Lung (tissue), 12 donors: ENCODE data around the gene HLA-DRB5. TPM values are rescaled to one million over a fixed set of nuclear protein-coding genes. Genes with fewer than 3 reads are reported as not detected.

ENCODE experiments used
- ATAC-seq: fragments of 200-7000 bp; cut with Tn5 transposase; one replicate; pipeline ENCODE4 v1.9.1; 2020; ENCODE audit warnings: moderate number of reproducible peaks; ENCODE audit not compliant: insufficient read depth, low FRiP score
- DNase-seq, 3 donors: peaks; one replicate each; pipeline ENCODE4 v3.0.0-alpha.2; 2013 to 2017
- H3K27ac ChIP-seq, 2 donors: one replicate each; pipeline ENCODE4 v1.5.1; 2013; ENCODE audit warnings: mild to moderate bottlenecking in 2 of 2, moderate library complexity in 2 of 2, control low read depth in 1 of 2, inconsistent platforms in 1 of 2, low read depth in 1 of 2, low read length in 1 of 2
- H3K27me3 ChIP-seq, 3 donors: one replicate each; pipeline ENCODE4 v1.5.1; 2013; ENCODE audit warnings: low read length in 2 of 3; ENCODE audit not compliant: control insufficient read depth in 3 of 3, insufficient read depth in 3 of 3
- H3K36me3 ChIP-seq, 4 donors: one replicate each; pipeline ENCODE4 v1.5.1; 2013; ENCODE audit warnings: low read length in 4 of 4, mild to moderate bottlenecking in 1 of 4, moderate library complexity in 1 of 4; ENCODE audit not compliant: control insufficient read depth in 4 of 4, insufficient read depth in 4 of 4
- H3K4me1 ChIP-seq, 5 donors: one replicate each; pipeline ENCODE4 v1.5.1; 2013; ENCODE audit warnings: low read length in 5 of 5, mild to moderate bottlenecking in 2 of 5, moderate library complexity in 1 of 5; ENCODE audit not compliant: control insufficient read depth in 5 of 5, insufficient read depth in 5 of 5
- H3K4me3 ChIP-seq: one replicate; pipeline ENCODE4 v1.5.1; 2013; ENCODE audit warnings: mild to moderate bottlenecking, control low read depth, moderate library complexity
- H3K9ac ChIP-seq, 2 donors: one replicate each; pipeline ENCODE4 v1.5.1; 2013; ENCODE audit warnings: low read length in 2 of 2, control low read depth in 1 of 2; ENCODE audit not compliant: insufficient read depth in 1 of 2
- H3K9me3 ChIP-seq, 4 donors: one replicate each; pipeline ENCODE4 v1.5.1; 2013; ENCODE audit warnings: low read length in 3 of 4, mild to moderate bottlenecking in 1 of 4, moderate library complexity in 1 of 4; ENCODE audit not compliant: control insufficient read depth in 4 of 4, insufficient read depth in 3 of 4
- WGBS, 2 donors: extraction: QIAGEN DNeasy Blood & Tissue Kit; methylation state at CpG; one replicate each; pipeline ENCODE4 v1.1.7; 2013; 5-methylcytosine and 5-hydroxymethylcytosine counted together
- polyA plus RNA-seq, 2 donors: library from polyadenylated mRNA; stranded (reverse); fragments of 200-250 nt; gene quantifications; one replicate each; pipeline ENCODE4 v1.2.1, GENCODE V29; 2013
- total RNA-seq, 2 donors: library from RNA; depleted of rRNA in 1 of 2; stranded (reverse); fragments of >200 nt in 1 of 2; gene quantifications; one replicate each; pipeline ENCODE4 v1.2.1, GENCODE V29; 2014 to 2021
- TF ChIP-seq, protein P1 (sequence below): IDR thresholded peaks from 2 replicates; pipeline ENCODE4 v1.5.1; 2012; ENCODE audit warnings: mild to moderate bottlenecking; ENCODE audit errors: control extremely low read depth, extremely low read depth
- donor health status: control.
- donor health status: control.
- donor health status: Bipolar disorder and iron deficiency.
- donor health status: healthy.
- donor health status: DM: yes; HTN: yes; CAD: no.

Gene HLA-DRB5
- total and polyA plus RNA-seq, 4 donors, result 1.1 to 18.2 (median 4.0) TPM

DNA sequence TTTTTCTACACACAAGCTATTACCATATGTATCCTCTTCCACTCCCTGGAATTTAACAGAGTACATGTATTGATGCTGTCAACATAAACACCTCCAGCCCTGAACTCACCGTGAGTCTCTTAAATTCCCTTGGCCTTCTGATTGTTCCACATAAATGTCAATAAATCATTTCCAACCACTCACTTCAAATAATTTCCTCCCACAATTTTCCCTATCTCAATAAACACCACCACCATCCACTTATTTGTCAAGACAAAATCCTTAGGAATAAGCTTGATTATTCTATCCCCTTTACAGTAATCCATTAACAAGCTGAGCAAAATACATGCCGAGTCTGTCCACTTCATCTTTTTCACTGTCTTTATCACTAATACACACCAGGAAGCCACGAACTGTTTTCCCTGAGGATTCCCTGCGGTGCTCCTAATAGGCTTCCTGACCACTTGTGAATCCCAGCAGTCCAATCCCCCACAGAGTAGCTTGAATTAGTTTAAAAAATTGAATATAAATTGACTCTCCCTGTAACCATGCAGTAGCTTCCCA is 40.3 kb upstream of the HLA-DRB5 start:
- H3K36me3 ChIP-seq, result no peaks in the 10 kb centered on the region
- H3K9ac ChIP-seq, result no peak overlapping the region
- peaks cover 0 to 2% (median 0%) of the 10 kb centered on the region in 3 donors for H3K27me3 ChIP-seq
- no peaks in the 10 kb centered on the region for H3K4me1 ChIP-seq
- 30 to 39% methylated on average over 2 to 4 of the region's 4 CpGs for WGBS, 2 donors
- ATAC-seq (no peak), DNase-seq (no peak)
- H3K9me3 ChIP-seq, result no peaks in the 10 kb centered on the region
- H3K27ac ChIP-seq, result no peak overlapping the region
- H3K4me3 ChIP-seq, result no peak overlapping the region
- TF ChIP-seq, protein P1, sequence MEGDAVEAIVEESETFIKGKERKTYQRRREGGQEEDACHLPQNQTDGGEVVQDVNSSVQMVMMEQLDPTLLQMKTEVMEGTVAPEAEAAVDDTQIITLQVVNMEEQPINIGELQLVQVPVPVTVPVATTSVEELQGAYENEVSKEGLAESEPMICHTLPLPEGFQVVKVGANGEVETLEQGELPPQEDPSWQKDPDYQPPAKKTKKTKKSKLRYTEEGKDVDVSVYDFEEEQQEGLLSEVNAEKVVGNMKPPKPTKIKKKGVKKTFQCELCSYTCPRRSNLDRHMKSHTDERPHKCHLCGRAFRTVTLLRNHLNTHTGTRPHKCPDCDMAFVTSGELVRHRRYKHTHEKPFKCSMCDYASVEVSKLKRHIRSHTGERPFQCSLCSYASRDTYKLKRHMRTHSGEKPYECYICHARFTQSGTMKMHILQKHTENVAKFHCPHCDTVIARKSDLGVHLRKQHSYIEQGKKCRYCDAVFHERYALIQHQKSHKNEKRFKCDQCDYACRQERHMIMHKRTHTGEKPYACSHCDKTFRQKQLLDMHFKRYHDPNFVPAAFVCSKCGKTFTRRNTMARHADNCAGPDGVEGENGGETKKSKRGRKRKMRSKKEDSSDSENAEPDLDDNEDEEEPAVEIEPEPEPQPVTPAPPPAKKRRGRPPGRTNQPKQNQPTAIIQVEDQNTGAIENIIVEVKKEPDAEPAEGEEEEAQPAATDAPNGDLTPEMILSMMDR, result no peak

DNA sequence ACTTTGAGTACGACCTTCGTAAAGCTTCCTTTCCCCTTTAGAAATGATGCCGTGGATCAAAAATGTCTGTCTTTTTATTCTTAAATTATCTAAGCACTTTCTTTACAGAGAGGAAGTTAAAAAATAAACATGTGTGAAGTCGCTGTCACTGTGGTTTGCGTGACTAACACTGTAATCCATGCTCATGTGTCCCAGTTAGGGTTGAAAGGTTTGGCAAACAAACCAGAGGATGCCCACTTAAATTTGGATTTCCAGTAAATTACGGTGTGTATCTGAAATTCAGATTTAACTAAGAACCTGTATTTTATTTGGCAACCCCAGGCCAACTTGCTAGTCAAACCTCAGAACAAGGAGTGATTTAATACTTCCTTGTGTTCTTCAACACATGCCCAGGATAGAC is 38.5 kb upstream of the HLA-DRB5 start:
- H3K27ac ChIP-seq, result no peak overlapping the region
- ATAC-seq, result no peak

DNA sequence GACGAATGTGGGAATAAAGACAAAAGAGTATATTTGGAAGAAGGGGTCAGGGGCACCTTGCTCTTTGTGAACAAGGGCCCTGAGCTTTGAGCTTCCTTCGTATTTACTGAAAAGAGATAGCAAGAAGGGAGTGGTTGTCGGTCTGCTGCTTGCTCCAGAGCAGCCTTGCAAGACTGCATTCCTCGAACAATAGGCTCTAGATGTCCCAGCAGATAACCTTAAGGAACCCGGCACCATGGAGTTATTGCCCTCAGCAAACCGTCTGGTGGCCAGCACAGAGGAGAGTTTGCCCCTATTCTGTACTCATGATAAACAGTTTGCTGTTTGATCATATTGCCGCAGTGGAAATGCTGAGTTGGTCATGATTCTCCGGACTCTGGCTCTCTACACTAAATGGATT is 36.9 kb upstream of the HLA-DRB5 start:
- H3K9ac ChIP-seq, result no peak overlapping the region
- DNase-seq (no peak), ATAC-seq (no peak)
- H3K4me1 ChIP-seq, result no peaks in the 10 kb centered on the region
- H3K36me3 ChIP-seq, result no peaks in the 10 kb centered on the region
- no peaks in the 10 kb centered on the region for H3K27me3 ChIP-seq
- TF ChIP-seq, protein P1, result no peak
- WGBS, 2 donors, result 49 to 61% methylated on average over 4 to 8 of the region's 8 CpGs
- H3K4me3 ChIP-seq, result no peak overlapping the region
- H3K27ac ChIP-seq, result no peak overlapping the region
- no peaks in the 10 kb centered on the region for H3K9me3 ChIP-seq

More for the DNA sequence above, 38.5 kb upstream of the HLA-DRB5 start:
- DNase-seq, result no peak
- TF ChIP-seq, protein P1, result no peak
- 0 to 21% methylated on average over 5 to 6 of the region's 6 CpGs for WGBS, 2 donors
- no peaks in the 10 kb centered on the region for H3K9me3 ChIP-seq
- no peaks in the 10 kb centered on the region for H3K27me3 ChIP-seq
- no peaks in the 10 kb centered on the region for H3K4me1 ChIP-seq
- no peak overlapping the region for H3K4me3 ChIP-seq
- no peak overlapping the region for H3K9ac ChIP-seq
- no peaks in the 10 kb centered on the region for H3K36me3 ChIP-seq

DNA sequence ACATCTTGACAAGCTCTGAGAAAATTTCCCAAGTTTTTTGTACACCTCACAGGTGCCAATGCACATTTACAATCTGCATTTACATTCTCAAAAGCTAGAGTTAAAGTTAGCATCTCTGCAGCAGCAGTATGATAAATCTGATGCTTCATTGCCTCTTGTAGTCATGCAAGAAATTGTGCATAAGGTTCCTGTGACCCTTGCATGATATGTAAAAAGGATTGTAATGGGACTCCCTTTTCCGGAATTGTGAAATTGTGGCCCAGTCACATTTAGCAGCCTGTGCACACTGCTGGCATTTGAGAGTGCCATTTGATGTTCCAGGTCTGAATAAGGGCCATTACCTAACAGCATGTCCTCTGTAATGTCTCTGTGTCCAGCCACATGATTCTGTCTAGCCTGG is 35.4 kb upstream of the HLA-DRB5 start:
- no peak overlapping the region for H3K9ac ChIP-seq
- H3K36me3 ChIP-seq, result no peaks in the 10 kb centered on the region
- no peak overlapping the region for H3K4me3 ChIP-seq
- H3K9me3 ChIP-seq, result no peaks in the 10 kb centered on the region
- no peak overlapping the region for H3K27ac ChIP-seq
- no peak for ATAC-seq
- no peak for DNase-seq
- TF ChIP-seq, protein P1, result no peak
- 85% methylated on average over 1 of the region's 1 CpG; no CpG with 5 or more reads in 1 of the 2 donors for WGBS, 2 donors
- no peaks in the 10 kb centered on the region for H3K27me3 ChIP-seq
- no peaks in the 10 kb centered on the region for H3K4me1 ChIP-seq
